K562 (cell line): ENCODE results near the gene WDR5B.

Experiments
- BHLHE40 ChIP-seq: IDR thresholded peaks from 2 replicates; pipeline ENCODE4 v1.6.1; 2011; ENCODE audit warnings: low read length, improper control_type of control experiment
- BRF1 ChIP-seq: IDR thresholded peaks from 3 replicates; pipeline ENCODE4 v1.6.1; 2011; ENCODE audit warnings: borderline replicate concordance, mild to moderate bottlenecking; ENCODE audit not compliant: insufficient read length; ENCODE audit errors: extremely low read depth
- CTCF ChIP-seq, 3 experiments: IDR thresholded peaks in 2 of 3; conservative IDR thresholded peaks in 1 of 3; 2 replicates each; pipeline ENCODE4 v1.5.1; 2011 to 2012; ENCODE audit warnings: low read length in 3 of 3, mild to moderate bottlenecking in 3 of 3, control low read depth in 2 of 3, improper control_type of control experiment in 1 of 3, inconsistent platforms in 1 of 3, low read depth in 1 of 3, mixed read lengths in 1 of 3, moderate library complexity in 1 of 3; ENCODE audit not compliant: insufficient read depth in 2 of 3
- FOXM1 ChIP-seq, 2 experiments: fragments of 450-650 bp in 1 of 2; sonication (generic) in 1 of 2; formaldehyde crosslinking in 1 of 2; IDR thresholded peaks; 2 replicates each; pipeline versions ENCODE4 v1.6.1 to v1.9.0; 2017 to 2022; ENCODE audit warnings: low read depth in 2 of 2, mild to moderate bottlenecking in 2 of 2, missing genetic modification reagents in 1 of 2, moderate library complexity in 1 of 2
- POLR2A ChIP-seq: fragments of 450-650 bp; conservative IDR thresholded peaks from 2 replicates; pipeline ENCODE4 v1.6.1; 2016
- POLR2AphosphoS5 ChIP-seq: IDR thresholded peaks from 2 replicates; pipeline ENCODE4 v1.6.1; 2011; ENCODE audit warnings: mild to moderate bottlenecking, low read depth, low read length, moderate library complexity; ENCODE audit not compliant: control insufficient read depth, insufficient read depth
- SMC3 ChIP-seq: conservative IDR thresholded peaks from 2 replicates; pipeline ENCODE4 v1.6.1; 2011; ENCODE audit warnings: low read depth, low read length, improper control_type of control experiment; ENCODE audit not compliant: insufficient read depth
- SNRNP70 ChIP-seq: fragments of 200-400 bp; formaldehyde crosslinking; optimal IDR thresholded peaks from 2 replicates; pipeline ENCODE3; 2017; ENCODE audit warnings: low read depth, low read length
- SREBF1 ChIP-seq: fragments of 150-350 bp; IDR thresholded peaks from 2 replicates; pipeline ENCODE4 v1.6.1; 2014; ENCODE audit warnings: antibody characterized with exemption, low read depth, low read length, borderline replicate concordance
- TRIM24 ChIP-seq, 2 experiments: fragments of 450-650 bp; IDR thresholded peaks; 2 replicates each; pipeline ENCODE4 v1.6.1; 2016
- ZBTB40 ChIP-seq, 2 experiments: fragments of 450-650 bp in 1 of 2; sonication (generic) in 1 of 2; formaldehyde crosslinking in 1 of 2; IDR thresholded peaks; 2 replicates each; pipeline versions ENCODE4 v1.7.1 to v1.9.0; 2016 to 2022; ENCODE audit warnings: inconsistent platforms in 1 of 2, mild to moderate bottlenecking in 1 of 2, missing genetic modification reagents in 1 of 2
- ZNF143 ChIP-seq: sonication (generic); formaldehyde crosslinking; IDR thresholded peaks from 2 replicates; pipeline ENCODE4 v1.9.0; 2022; ENCODE audit warnings: mild to moderate bottlenecking, missing genetic modification reagents
- TF ChIP-seq, protein P1 (sequence below): IDR thresholded peaks from 2 replicates; pipeline ENCODE4 v1.6.1; 2012; ENCODE audit warnings: low read depth, low read length, improper control_type of control experiment, borderline replicate concordance
- TF ChIP-seq, protein P2 (sequence below): sonication (generic); formaldehyde crosslinking; IDR thresholded peaks from 2 replicates; pipeline ENCODE4 v1.8.1; 2022; ENCODE audit warnings: missing genetic modification reagents

DNA sequence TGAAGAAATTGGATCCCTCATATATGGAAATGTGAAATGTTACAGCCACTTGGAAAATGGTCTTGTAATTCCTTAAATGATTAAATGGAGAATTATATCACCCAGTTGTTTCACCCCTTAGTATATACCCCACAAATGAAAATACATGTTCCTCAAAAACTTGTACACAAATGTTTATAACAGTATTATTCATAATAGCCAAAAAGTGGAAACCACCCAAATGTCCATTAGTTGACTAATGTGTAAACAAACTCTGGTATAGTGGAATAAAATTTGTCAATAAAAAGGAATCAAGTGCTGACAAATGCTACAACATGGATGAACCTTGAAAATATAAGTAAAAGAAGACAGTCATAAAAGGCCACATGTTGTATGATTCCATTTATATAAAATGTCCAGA is 19.4 kb downstream of the WDR5B start:
- TF ChIP-seq CTCF (IDR thresholded peaks at IDR 0.05 in 2 of 3, conservative IDR thresholded peaks at IDR 0.05 in 1 of 3; ENCODE audit: insufficient read depth in 2 of 3, low read depth in 1 of 3, low read length in 3 of 3): no peak
- TF ChIP-seq POLR2A: no peak
- TF ChIP-seq SREBF1: no peak
- TF ChIP-seq POLR2AphosphoS5: no peak
- no peak for TF ChIP-seq BHLHE40
- TF ChIP-seq, protein P1, sequence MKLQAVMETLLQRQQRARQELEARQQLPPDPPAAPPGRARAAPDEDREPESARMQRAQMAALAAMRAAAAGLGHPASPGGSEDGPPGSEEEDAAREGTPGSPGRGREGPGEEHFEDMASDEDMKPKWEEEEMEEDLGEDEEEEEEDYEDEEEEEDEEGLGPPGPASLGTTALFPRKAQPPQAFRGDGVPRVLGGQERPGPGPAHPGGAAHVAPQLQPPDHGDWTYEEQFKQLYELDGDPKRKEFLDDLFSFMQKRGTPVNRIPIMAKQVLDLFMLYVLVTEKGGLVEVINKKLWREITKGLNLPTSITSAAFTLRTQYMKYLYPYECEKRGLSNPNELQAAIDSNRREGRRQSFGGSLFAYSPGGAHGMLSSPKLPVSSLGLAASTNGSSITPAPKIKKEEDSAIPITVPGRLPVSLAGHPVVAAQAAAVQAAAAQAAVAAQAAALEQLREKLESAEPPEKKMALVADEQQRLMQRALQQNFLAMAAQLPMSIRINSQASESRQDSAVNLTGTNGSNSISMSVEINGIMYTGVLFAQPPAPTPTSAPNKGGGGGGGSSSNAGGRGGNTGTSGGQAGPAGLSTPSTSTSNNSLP: no peak
- no peak for TF ChIP-seq BRF1
- TF ChIP-seq ZBTB40 (IDR thresholded peaks at IDR 0.05): no peak
- no peak for TF ChIP-seq ZBTB40 (CRISPR knock-in tag; IDR thresholded peaks at IDR 0.05)
- no peak for TF ChIP-seq SNRNP70
- TF ChIP-seq TRIM24 (IDR thresholded peaks at IDR 0.05): no peak
- TF ChIP-seq ZNF143: no peak
- TF ChIP-seq FOXM1 (IDR thresholded peaks at IDR 0.05; ENCODE audit: low read depth): no peak
- no peak for TF ChIP-seq FOXM1 (CRISPR knock-in tag; IDR thresholded peaks at IDR 0.05; ENCODE audit: low read depth)
- no peak for TF ChIP-seq SMC3
- TF ChIP-seq, protein P2, sequence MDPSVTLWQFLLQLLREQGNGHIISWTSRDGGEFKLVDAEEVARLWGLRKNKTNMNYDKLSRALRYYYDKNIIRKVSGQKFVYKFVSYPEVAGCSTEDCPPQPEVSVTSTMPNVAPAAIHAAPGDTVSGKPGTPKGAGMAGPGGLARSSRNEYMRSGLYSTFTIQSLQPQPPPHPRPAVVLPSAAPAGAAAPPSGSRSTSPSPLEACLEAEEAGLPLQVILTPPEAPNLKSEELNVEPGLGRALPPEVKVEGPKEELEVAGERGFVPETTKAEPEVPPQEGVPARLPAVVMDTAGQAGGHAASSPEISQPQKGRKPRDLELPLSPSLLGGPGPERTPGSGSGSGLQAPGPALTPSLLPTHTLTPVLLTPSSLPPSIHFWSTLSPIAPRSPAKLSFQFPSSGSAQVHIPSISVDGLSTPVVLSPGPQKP (CRISPR knock-in tag): no peak
